Measurements from ENCODE around the gene G0S2. TPM values are rescaled to one million over a fixed set of nuclear protein-coding genes. Genes with fewer than 3 reads are reported as not detected.

Gene G0S2
- total RNA-seq, 2 donors from 2014 or later = 59.9 to 221 TPM

DNA sequence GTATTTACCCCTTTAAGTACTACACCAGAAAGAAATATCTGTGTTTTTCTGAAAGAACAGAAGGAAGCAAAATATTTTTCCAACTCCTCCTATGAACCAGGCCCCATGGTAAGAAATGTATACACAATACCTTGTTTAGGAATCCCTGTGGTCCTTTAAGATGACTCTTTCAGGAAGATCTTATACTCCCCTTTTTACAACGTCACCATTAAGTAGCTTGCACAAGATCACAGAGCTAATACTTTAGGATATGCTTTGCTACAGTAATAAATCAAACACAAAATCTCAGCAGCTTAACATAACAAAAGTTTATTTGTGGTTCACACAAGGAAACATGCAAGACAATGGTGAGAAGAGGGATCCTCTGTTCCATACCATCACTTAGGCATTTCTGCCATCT, 14.1 kb upstream of the G0S2 start:
- Histone ChIP-seq H3K27ac (no peak overlapping the region), H3K36me3 (replicated peaks in 1 of 2; ENCODE audit: insufficient read depth in 1 of 2, low read depth in 2 of 2) (no peaks in the 10 kb centered on the region), H3K27me3 (no peaks in the 10 kb centered on the region), H3K9me3 (no peaks in the 10 kb centered on the region), H3K4me3 (no peak overlapping the region), H3K4me1 (peaks cover 22% of the 10 kb centered on the region)
- 55 to 70% methylated on average over 1 of the region's 1 CpG for WGBS, 2 donors
- no peak for ATAC-seq
- TF ChIP-seq POLR2A (IDR thresholded peaks at IDR 0.05) = no peak
- TF ChIP-seq, protein P1, sequence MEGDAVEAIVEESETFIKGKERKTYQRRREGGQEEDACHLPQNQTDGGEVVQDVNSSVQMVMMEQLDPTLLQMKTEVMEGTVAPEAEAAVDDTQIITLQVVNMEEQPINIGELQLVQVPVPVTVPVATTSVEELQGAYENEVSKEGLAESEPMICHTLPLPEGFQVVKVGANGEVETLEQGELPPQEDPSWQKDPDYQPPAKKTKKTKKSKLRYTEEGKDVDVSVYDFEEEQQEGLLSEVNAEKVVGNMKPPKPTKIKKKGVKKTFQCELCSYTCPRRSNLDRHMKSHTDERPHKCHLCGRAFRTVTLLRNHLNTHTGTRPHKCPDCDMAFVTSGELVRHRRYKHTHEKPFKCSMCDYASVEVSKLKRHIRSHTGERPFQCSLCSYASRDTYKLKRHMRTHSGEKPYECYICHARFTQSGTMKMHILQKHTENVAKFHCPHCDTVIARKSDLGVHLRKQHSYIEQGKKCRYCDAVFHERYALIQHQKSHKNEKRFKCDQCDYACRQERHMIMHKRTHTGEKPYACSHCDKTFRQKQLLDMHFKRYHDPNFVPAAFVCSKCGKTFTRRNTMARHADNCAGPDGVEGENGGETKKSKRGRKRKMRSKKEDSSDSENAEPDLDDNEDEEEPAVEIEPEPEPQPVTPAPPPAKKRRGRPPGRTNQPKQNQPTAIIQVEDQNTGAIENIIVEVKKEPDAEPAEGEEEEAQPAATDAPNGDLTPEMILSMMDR (IDR thresholded peaks at IDR 0.05) = no peak
- no peak for DNase-seq
- intact Hi-C loops (cut with DNase I) = no loop called here

DNA sequence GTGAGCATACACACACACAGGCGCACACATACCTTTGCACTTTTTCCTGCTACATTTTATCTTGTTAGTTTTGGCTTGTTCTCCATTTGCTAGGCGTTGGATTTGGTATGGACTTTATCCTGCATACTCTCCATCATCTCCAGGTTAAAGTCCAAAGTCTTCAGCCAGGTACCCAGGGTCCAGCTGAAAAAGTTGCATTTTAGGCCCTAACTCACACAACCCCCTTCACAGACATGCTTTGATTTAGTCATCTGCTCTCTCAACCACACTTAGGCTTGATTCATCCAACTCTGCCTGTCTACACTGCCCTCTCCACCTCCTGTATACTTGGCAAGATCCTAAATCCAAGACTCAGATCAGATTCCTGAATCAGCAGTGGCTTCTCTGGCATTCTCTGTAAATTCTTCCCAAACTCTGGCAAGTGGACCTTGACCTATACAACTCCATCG, 12.3 kb upstream of the G0S2 start:
- 25 to 37% methylated on average over 3 of the region's 3 CpGs for WGBS, 2 donors
- Histone ChIP-seq H3K36me3 (replicated peaks in 1 of 2; ENCODE audit: insufficient read depth in 1 of 2, low read depth in 2 of 2) (no peaks in the 10 kb centered on the region), H3K9me3 (no peaks in the 10 kb centered on the region), H3K27ac (no peak overlapping the region), H3K27me3 (no peaks in the 10 kb centered on the region), H3K4me1 (peaks cover 10% of the 10 kb centered on the region), H3K4me3 (no peak overlapping the region)
- intact Hi-C loops (cut with DNase I) = no loop called here
- DNase-seq = no peak
- TF ChIP-seq, protein P1 (IDR thresholded peaks at IDR 0.05) = no peak
- no peak for TF ChIP-seq POLR2A (IDR thresholded peaks at IDR 0.05)
- ATAC-seq = peak; percentile 40

DNA sequence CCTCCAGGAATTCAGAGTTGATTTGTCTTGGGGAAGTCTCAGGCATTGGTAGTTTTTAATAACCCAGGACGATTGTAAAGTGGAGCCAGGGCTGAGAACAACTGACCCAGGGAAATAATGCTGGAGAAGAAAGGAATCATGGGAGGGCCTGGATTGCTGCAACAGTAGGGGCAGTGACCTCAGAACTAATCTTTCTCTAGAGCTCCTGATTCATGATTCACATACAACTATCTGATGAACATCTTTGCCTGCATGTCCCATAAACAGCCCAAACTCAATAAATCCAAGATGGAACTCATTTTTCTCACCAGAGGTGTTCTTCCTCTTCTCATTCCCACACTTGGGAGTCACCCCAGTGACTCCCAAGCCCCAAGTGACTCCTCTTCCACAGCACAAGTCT, 8.1 kb upstream of the G0S2 start:
- DNase-seq (no peak), ATAC-seq (no peak)
- intact Hi-C loops (cut with DNase I) = no loop called here
- Histone ChIP-seq H3K27ac (no peak overlapping the region), H3K36me3 (replicated peaks in 1 of 2; ENCODE audit: insufficient read depth in 1 of 2, low read depth in 2 of 2) (no peaks in the 10 kb centered on the region), H3K9me3 (no peaks in the 10 kb centered on the region), H3K4me3 (no peak overlapping the region), H3K27me3 (no peaks in the 10 kb centered on the region), H3K4me1 (peaks cover 18% of the 10 kb centered on the region)
- WGBS, 2 donors = 78 to 100% methylated on average over 1 of the region's 1 CpG
- no peak for TF ChIP-seq POLR2A (IDR thresholded peaks at IDR 0.05)
- TF ChIP-seq, protein P1 (IDR thresholded peaks at IDR 0.05) = no peak

DNA sequence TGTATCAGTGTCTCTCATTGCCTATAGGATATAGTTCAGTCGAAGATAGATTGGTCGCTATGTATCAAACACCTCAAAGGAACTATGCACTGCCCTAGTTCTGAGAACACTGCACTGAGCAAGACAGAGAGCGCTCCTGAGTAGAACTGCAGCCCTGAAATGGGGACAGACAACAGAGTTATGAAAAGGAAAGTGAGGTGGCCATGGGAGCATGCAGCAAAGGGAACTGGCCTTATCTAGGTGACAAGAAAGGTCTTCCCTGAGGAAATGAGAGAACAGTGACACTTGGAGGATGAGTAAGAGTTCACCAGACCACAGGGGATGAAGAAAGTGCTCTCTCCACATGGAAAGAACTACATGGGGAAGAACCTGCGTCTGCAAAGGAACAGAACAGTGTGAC, 7.5 kb upstream of the G0S2 start:
- H3K27me3 ChIP-seq = no peaks in the 10 kb centered on the region
- ATAC-seq (no peak), DNase-seq (no peak)
- peaks cover 13% of the 10 kb centered on the region for H3K4me1 ChIP-seq
- no peak overlapping the region for H3K4me3 ChIP-seq
- H3K9me3 ChIP-seq = no peaks in the 10 kb centered on the region
- no peak overlapping the region for H3K27ac ChIP-seq
- no peaks in the 10 kb centered on the region for H3K36me3 ChIP-seq (replicated peaks in 1 of 2; ENCODE audit: insufficient read depth in 1 of 2, low read depth in 2 of 2)
- no peak for TF ChIP-seq POLR2A (IDR thresholded peaks at IDR 0.05)
- TF ChIP-seq, protein P1 (IDR thresholded peaks at IDR 0.05) = no peak
- intact Hi-C loops (cut with DNase I) = no loop called here
- WGBS, 2 donors = 91 to 95% methylated on average over 4 of the region's 4 CpGs

DNA sequence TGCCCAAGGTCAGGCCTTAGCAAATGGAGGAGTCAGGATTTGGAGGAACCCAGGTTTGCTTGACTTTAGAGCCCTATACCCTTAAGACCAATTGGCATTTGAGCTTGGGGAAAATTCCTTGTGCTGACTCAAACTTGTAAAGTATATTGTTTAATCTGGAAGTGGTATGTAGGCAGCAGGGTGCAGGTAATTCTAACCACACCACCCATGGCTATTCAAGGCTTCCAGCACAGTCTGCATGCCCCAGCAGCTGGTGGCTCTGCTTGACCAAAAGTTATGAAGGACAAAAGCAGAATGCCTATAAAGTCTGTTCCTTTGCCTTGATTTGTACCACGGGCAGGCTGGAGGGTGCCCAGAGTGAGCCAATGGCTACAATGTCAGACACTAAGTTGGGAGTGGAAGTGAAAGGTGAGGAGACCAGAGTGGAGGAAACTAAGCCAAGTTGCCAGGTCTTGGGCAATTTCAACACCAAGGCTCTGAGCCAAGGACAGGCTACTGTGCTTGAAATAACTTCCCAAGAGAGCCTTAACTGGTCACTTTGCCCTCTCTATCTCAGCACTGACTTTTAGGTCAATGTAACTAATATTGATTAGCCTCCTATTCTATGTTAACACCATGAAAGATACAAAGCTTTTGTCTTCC, 4.7 kb upstream of the G0S2 start:
- Histone ChIP-seq H3K4me1 (peaks cover 35% of the 10 kb centered on the region), H3K9me3 (no peaks in the 10 kb centered on the region), H3K4me3 (no peak overlapping the region), H3K36me3 (replicated peaks in 1 of 2; ENCODE audit: insufficient read depth in 1 of 2, low read depth in 2 of 2) (no peaks in the 10 kb centered on the region), H3K27me3 (no peaks in the 10 kb centered on the region), H3K27ac (no peak overlapping the region)
- TF ChIP-seq, protein P1 (IDR thresholded peaks at IDR 0.05) = no peak
- no peak for TF ChIP-seq POLR2A (IDR thresholded peaks at IDR 0.05)
- intact Hi-C loops (cut with DNase I) = no loop called here
- DNase-seq (peak in 2 of 4 donors; percentile 42), ATAC-seq (no peak)
- 75 to 80% methylated on average over 1 of the region's 1 CpG for WGBS, 2 donors
